ENCODE data around the gene PLPP3.

Gene PLPP3

GRCh38 chr1:56520016-56520601 lies 59.3 kb downstream of the PLPP3 start:
- DNase-seq (ENCODE audit: low spot score) = no peak

GRCh38 chr1:56517404-56518130 lies 61.8 kb downstream of the PLPP3 start:
- no peak for DNase-seq (ENCODE audit: low spot score)

- no peak for DNase-seq (ENCODE audit: low spot score)
Measured at GRCh38 chr1:56516539-56517252, 62.7 kb downstream of the PLPP3 start.

GRCh38 chr1:56515898-56516538 lies 63.3 kb downstream of the PLPP3 start:
- no peak for DNase-seq (ENCODE audit: low spot score)

GRCh38 chr1:56512724-56513494 lies 66.5 kb downstream of the PLPP3 start:
- DNase-seq (ENCODE audit: low spot score) = no peak

GRCh38 chr1:56511766-56512165 lies 67.6 kb downstream of the PLPP3 start:
- DNase-seq (ENCODE audit: low spot score) = no peak

- DNase-seq (ENCODE audit: low spot score) = no peak
Measured at GRCh38 chr1:56511364-56511763, 68.0 kb downstream of the PLPP3 start.

- no peak for DNase-seq (ENCODE audit: low spot score)
Measured at GRCh38 chr1:56510642-56511021, 68.7 kb downstream of the PLPP3 start.

GRCh38 chr1:56509713-56510641 lies 69.4 kb downstream of the PLPP3 start:
- DNase-seq (ENCODE audit: low spot score) = no peak

GRCh38 chr1:56508523-56508983 lies 70.8 kb downstream of the PLPP3 start:
- no peak for DNase-seq (ENCODE audit: low spot score)

GRCh38 chr1:56507925-56508522 lies 71.3 kb downstream of the PLPP3 start:
- DNase-seq (ENCODE audit: low spot score) = no peak

- DNase-seq (ENCODE audit: low spot score) = no peak
Measured at GRCh38 chr1:56506951-56507491, 72.3 kb downstream of the PLPP3 start.

GRCh38 chr1:56505792-56506743 lies 73.3 kb downstream of the PLPP3 start:
- no peak for DNase-seq (ENCODE audit: low spot score)

GRCh38 chr1:56502700-56503245 lies 76.6 kb downstream of the PLPP3 start:
- DNase-seq (ENCODE audit: low spot score) = no peak

GRCh38 chr1:56501888-56502287 lies 77.5 kb downstream of the PLPP3 start:
- DNase-seq (ENCODE audit: low spot score) = no peak

GRCh38 chr1:56501426-56501825 lies 77.9 kb downstream of the PLPP3 start:
- no peak for DNase-seq (ENCODE audit: low spot score)

- no peak for DNase-seq (ENCODE audit: low spot score)
Measured at GRCh38 chr1:56496821-56497772, 82.3 kb downstream of the PLPP3 start.
